IMR-90 (cell line): ENCODE results near the gene AQP9.

Experiments used
- CEBPB ChIP-seq: IDR thresholded peaks from 2 replicates; pipeline ENCODE4 v1.6.1; 2012; ENCODE audit warnings: low read depth, low read length, improper control_type of control experiment
- CTCF ChIP-seq: conservative IDR thresholded peaks from 2 replicates; pipeline ENCODE4 v1.5.1; 2012; ENCODE audit warnings: mild to moderate bottlenecking, low read depth, low read length, improper control_type of control experiment
- FOS ChIP-seq: fragments of 150-350 bp; IDR thresholded peaks from 2 replicates; pipeline ENCODE4 v1.6.1; 2016; ENCODE audit warnings: low read depth, low read length
- MAZ ChIP-seq: IDR thresholded peaks from 2 replicates; pipeline ENCODE4 v1.6.1; 2012; ENCODE audit warnings: low read depth, mild to moderate bottlenecking, low read length, improper control_type of control experiment, moderate library complexity, borderline replicate concordance
- MXI1 ChIP-seq: IDR thresholded peaks from 2 replicates; pipeline ENCODE4 v1.6.1; 2012; ENCODE audit warnings: low read depth, mild to moderate bottlenecking, low read length, moderate library complexity, borderline replicate concordance
- POLR2A ChIP-seq: IDR thresholded peaks from 2 replicates; pipeline ENCODE4 v1.6.1; 2012; ENCODE audit warnings: mild to moderate bottlenecking, low read depth, low read length
- RAD21 ChIP-seq: IDR thresholded peaks from 2 replicates; pipeline ENCODE4 v1.6.1; 2012; ENCODE audit warnings: low read length, improper control_type of control experiment
- RCOR1 ChIP-seq: IDR thresholded peaks from 2 replicates; pipeline ENCODE4 v1.6.1; 2012; ENCODE audit warnings: mild to moderate bottlenecking, low read length, improper control_type of control experiment; ENCODE audit not compliant: insufficient replicate concordance
- RFX5 ChIP-seq: IDR thresholded peaks from 2 replicates; pipeline ENCODE4 v1.8.0; 2012; ENCODE audit warnings: low read depth, mild to moderate bottlenecking, low read length, moderate library complexity

GRCh38 chr15:58178668-58179067 lies 40.5 kb downstream of the AQP9 start:
- TF ChIP-seq RFX5 (no peak), RAD21 (no peak), CTCF (no peak), MXI1 (no peak), MAZ (no peak), POLR2A (no peak), CEBPB (no peak), RCOR1 (no peak), FOS (no peak)
